ENCODE measurements around the gene RAD51B. TPM values are rescaled to one million over a fixed set of nuclear protein-coding genes. Genes with fewer than 3 reads are reported as not detected.

RAD51B gene
- total and polyA plus RNA-seq, 9 of the 15 experiments (the other 6 are each of a cell fraction or from before 2014, with no cell fraction given) = 8.5 to 17.3 (median 11.3) TPM

DNA sequence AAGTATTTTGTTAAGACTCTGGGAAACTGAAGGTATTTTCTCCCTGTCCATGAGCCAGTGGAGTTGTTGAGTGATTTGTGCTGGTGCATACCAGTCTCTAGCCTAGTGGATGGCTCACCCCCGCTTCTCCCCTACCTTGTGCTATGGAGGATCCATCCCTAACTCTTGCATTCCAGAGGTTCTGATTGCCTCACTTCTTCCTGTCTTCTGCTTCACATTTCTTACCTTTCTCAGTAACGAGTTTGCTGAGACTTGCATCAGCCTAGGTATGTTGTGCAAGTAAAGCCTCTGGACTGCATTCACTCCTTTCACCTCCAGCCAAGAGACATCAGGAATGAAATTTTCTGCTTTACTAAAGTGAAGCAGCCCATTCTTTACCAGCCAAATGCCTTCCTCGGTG lies 581.7 kb downstream of the RAD51B start (continued):
- TF ChIP-seq, protein P1, sequence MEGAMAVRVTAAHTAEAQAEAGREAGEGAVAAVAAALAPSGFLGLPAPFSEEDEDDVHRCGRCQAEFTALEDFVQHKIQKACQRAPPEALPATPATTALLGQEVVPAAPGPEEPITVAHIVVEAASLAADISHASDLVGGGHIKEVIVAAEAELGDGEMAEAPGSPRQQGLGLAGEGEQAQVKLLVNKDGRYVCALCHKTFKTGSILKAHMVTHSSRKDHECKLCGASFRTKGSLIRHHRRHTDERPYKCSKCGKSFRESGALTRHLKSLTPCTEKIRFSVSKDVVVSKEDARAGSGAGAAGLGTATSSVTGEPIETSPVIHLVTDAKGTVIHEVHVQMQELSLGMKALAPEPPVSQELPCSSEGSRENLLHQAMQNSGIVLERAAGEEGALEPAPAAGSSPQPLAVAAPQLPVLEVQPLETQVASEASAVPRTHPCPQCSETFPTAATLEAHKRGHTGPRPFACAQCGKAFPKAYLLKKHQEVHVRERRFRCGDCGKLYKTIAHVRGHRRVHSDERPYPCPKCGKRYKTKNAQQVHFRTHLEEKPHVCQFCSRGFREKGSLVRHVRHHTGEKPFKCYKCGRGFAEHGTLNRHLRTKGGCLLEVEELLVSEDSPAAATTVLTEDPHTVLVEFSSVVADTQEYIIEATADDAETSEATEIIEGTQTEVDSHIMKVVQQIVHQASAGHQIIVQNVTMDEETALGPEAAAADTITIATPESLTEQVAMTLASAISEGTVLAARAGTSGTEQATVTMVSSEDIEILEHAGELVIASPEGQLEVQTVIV (CRISPR knock-in tag; IDR thresholded peaks at IDR 0.05; ENCODE audit: borderline replicate concordance) = no peak
- TF ChIP-seq GTF2A2 (tag; IDR thresholded peaks at IDR 0.05) = no peak
- TF ChIP-seq, protein P2, sequence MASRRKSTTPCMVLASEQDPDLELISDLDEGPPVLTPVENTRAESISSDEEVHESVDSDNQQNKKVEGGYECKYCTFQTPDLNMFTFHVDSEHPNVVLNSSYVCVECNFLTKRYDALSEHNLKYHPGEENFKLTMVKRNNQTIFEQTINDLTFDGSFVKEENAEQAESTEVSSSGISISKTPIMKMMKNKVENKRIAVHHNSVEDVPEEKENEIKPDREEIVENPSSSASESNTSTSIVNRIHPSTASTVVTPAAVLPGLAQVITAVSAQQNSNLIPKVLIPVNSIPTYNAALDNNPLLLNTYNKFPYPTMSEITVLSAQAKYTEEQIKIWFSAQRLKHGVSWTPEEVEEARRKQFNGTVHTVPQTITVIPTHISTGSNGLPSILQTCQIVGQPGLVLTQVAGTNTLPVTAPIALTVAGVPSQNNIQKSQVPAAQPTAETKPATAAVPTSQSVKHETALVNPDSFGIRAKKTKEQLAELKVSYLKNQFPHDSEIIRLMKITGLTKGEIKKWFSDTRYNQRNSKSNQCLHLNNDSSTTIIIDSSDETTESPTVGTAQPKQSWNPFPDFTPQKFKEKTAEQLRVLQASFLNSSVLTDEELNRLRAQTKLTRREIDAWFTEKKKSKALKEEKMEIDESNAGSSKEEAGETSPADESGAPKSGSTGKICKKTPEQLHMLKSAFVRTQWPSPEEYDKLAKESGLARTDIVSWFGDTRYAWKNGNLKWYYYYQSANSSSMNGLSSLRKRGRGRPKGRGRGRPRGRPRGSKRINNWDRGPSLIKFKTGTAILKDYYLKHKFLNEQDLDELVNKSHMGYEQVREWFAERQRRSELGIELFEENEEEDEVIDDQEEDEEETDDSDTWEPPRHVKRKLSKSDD (conservative IDR thresholded peaks at IDR 0.05; ENCODE audit: low read length) = no peak
- TF ChIP-seq, protein P3, sequence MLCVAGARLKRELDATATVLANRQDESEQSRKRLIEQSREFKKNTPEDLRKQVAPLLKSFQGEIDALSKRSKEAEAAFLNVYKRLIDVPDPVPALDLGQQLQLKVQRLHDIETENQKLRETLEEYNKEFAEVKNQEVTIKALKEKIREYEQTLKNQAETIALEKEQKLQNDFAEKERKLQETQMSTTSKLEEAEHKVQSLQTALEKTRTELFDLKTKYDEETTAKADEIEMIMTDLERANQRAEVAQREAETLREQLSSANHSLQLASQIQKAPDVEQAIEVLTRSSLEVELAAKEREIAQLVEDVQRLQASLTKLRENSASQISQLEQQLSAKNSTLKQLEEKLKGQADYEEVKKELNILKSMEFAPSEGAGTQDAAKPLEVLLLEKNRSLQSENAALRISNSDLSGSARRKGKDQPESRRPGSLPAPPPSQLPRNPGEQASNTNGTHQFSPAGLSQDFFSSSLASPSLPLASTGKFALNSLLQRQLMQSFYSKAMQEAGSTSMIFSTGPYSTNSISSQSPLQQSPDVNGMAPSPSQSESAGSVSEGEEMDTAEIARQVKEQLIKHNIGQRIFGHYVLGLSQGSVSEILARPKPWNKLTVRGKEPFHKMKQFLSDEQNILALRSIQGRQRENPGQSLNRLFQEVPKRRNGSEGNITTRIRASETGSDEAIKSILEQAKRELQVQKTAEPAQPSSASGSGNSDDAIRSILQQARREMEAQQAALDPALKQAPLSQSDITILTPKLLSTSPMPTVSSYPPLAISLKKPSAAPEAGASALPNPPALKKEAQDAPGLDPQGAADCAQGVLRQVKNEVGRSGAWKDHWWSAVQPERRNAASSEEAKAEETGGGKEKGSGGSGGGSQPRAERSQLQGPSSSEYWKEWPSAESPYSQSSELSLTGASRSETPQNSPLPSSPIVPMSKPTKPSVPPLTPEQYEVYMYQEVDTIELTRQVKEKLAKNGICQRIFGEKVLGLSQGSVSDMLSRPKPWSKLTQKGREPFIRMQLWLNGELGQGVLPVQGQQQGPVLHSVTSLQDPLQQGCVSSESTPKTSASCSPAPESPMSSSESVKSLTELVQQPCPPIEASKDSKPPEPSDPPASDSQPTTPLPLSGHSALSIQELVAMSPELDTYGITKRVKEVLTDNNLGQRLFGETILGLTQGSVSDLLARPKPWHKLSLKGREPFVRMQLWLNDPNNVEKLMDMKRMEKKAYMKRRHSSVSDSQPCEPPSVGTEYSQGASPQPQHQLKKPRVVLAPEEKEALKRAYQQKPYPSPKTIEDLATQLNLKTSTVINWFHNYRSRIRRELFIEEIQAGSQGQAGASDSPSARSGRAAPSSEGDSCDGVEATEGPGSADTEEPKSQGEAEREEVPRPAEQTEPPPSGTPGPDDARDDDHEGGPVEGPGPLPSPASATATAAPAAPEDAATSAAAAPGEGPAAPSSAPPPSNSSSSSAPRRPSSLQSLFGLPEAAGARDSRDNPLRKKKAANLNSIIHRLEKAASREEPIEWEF (CRISPR knock-in tag; IDR thresholded peaks at IDR 0.05) = no peak
- TF ChIP-seq CCNT2 (IDR thresholded peaks at IDR 0.05; ENCODE audit: borderline replicate concordance, extremely low read depth, insufficient read length, low read depth, low read length) = no peak
- TF ChIP-seq, protein P4, sequence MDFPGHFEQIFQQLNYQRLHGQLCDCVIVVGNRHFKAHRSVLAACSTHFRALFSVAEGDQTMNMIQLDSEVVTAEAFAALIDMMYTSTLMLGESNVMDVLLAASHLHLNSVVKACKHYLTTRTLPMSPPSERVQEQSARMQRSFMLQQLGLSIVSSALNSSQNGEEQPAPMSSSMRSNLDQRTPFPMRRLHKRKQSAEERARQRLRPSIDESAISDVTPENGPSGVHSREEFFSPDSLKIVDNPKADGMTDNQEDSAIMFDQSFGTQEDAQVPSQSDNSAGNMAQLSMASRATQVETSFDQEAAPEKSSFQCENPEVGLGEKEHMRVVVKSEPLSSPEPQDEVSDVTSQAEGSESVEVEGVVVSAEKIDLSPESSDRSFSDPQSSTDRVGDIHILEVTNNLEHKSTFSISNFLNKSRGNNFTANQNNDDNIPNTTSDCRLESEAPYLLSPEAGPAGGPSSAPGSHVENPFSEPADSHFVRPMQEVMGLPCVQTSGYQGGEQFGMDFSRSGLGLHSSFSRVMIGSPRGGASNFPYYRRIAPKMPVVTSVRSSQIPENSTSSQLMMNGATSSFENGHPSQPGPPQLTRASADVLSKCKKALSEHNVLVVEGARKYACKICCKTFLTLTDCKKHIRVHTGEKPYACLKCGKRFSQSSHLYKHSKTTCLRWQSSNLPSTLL (IDR thresholded peaks at IDR 0.05) = no peak
- no peak for TF ChIP-seq SPI1 (IDR thresholded peaks at IDR 0.05; ENCODE audit: borderline replicate concordance, low read depth, low read length)
- TF ChIP-seq, protein P5, sequence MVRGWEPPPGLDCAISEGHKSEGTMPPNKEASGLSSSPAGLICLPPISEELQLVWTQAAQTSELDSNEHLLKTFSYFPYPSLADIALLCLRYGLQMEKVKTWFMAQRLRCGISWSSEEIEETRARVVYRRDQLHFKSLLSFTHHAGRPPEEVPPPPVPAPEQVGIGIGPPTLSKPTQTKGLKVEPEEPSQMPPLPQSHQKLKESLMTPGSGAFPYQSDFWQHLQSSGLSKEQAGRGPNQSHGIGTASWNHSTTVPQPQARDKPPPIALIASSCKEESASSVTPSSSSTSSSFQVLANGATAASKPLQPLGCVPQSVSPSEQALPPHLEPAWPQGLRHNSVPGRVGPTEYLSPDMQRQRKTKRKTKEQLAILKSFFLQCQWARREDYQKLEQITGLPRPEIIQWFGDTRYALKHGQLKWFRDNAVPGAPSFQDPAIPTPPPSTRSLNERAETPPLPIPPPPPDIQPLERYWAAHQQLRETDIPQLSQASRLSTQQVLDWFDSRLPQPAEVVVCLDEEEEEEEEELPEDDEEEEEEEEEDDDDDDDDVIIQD (CRISPR knock-in tag; IDR thresholded peaks at IDR 0.05) = no peak

All from K562 (cell line).